Skin of body (tissue), 2 donors: ENCODE measurements around the gene SLC8A1. TPM values are rescaled to one million over a fixed set of nuclear protein-coding genes. Genes with fewer than 3 reads are reported as not detected.

Source experiments
- DNase-seq: peaks from one replicate; lab custom pipeline; 2025; lab: John Stamatoyannopoulos, UW
- total RNA-seq: library from RNA; depleted of rRNA; stranded (reverse); fragments of >200 nt; gene quantifications from one replicate; pipeline ENCODE4 v1.2.3, GENCODE V29; 2014

SLC8A1 gene
- total RNA-seq, 1 donor from 2014 or later: 35.5 TPM

- DNase-seq: no peak
Measured at GRCh38 chr2:40279001-40279400, 172.9 kb downstream of the SLC8A1 start.

GRCh38 chr2:40276076-40276475, 175.8 kb downstream of the SLC8A1 start:
- DNase-seq: no peak

GRCh38 chr2:40274270-40274669, 177.6 kb downstream of the SLC8A1 start:
- no peak for DNase-seq

- DNase-seq: no peak
Measured at GRCh38 chr2:40273734-40274182, 178.1 kb downstream of the SLC8A1 start.

GRCh38 chr2:40271094-40271493, 180.8 kb downstream of the SLC8A1 start:
- DNase-seq: no peak

GRCh38 chr2:40270372-40270771, 181.5 kb downstream of the SLC8A1 start:
- no peak for DNase-seq

GRCh38 chr2:40268566-40268965, 183.3 kb downstream of the SLC8A1 start:
- no peak for DNase-seq

- no peak for DNase-seq
Measured at GRCh38 chr2:40266201-40266600, 185.7 kb downstream of the SLC8A1 start.

GRCh38 chr2:40265602-40266001, 186.3 kb downstream of the SLC8A1 start:
- no peak for DNase-seq

- DNase-seq: no peak
Measured at GRCh38 chr2:40261042-40261441, 190.8 kb downstream of the SLC8A1 start.

GRCh38 chr2:40260437-40260836, 191.5 kb downstream of the SLC8A1 start:
- no peak for DNase-seq

- no peak for DNase-seq
Measured at GRCh38 chr2:40259900-40260299, 192.0 kb downstream of the SLC8A1 start.

GRCh38 chr2:40258135-40258457, 193.8 kb downstream of the SLC8A1 start:
- no peak for DNase-seq

GRCh38 chr2:40257340-40258134, 194.4 kb downstream of the SLC8A1 start:
- no peak for DNase-seq

GRCh38 chr2:40256649-40257048, 195.2 kb downstream of the SLC8A1 start:
- DNase-seq: no peak

- DNase-seq: no peak
Measured at GRCh38 chr2:40256008-40256407, 195.9 kb downstream of the SLC8A1 start.

- DNase-seq: no peak
Measured at GRCh38 chr2:40255103-40255502, 196.8 kb downstream of the SLC8A1 start.

GRCh38 chr2:40254611-40255010, 197.3 kb downstream of the SLC8A1 start:
- no peak for DNase-seq

GRCh38 chr2:40251137-40251536, 200.8 kb downstream of the SLC8A1 start:
- DNase-seq: no peak

GRCh38 chr2:40249577-40249976, 202.3 kb downstream of the SLC8A1 start:
- DNase-seq: no peak

- DNase-seq: no peak
Measured at GRCh38 chr2:40248294-40248693, 203.6 kb downstream of the SLC8A1 start.

GRCh38 chr2:40244675-40245074, 207.2 kb downstream of the SLC8A1 start:
- no peak for DNase-seq

GRCh38 chr2:40244251-40244650, 207.6 kb downstream of the SLC8A1 start:
- no peak for DNase-seq
